Gastrocnemius medialis (tissue), 4 donors: ENCODE data around the gene MAVS.

ENCODE experiments used
- CTCF ChIP-seq, 5 experiments: fragments of 450-650 bp in 3 of 5; fragments of 200-600 bp in 2 of 5; sonication (generic) in 2 of 5; IDR thresholded peaks in 4 of 5; conservative IDR thresholded peaks in 1 of 5; 1 replicate in 4 of 5; 2 replicates in 1 of 5; pipeline ENCODE4 v1.5.1; 2016 to 2019; ENCODE audit warnings: antibody characterized with exemption in 5 of 5, mild to moderate bottlenecking in 3 of 5, moderate library complexity in 3 of 5
- POLR2A ChIP-seq, 2 donors: fragments of 450-650 bp; IDR thresholded peaks; one replicate each; pipeline ENCODE4 v1.6.1; 2017; ENCODE audit warnings: antibody characterized with exemption in 2 of 2, mild to moderate bottlenecking in 2 of 2, moderate library complexity in 2 of 2

GRCh38 chr20:3871550-3872265, 25.1 kb downstream of the MAVS start:
- TF ChIP-seq CTCF (IDR thresholded peaks at IDR 0.05 in 4 of 5, conservative IDR thresholded peaks at IDR 0.05 in 1 of 5) (no peak), POLR2A (IDR thresholded peaks at IDR 0.05) (no peak)
